ENCODE data around the gene MAPK1. TPM values are rescaled to one million over a fixed set of nuclear protein-coding genes. Genes with fewer than 3 reads are reported as not detected.
A peak's percentile ranks its signal among the peaks of the same experiment; 100 is the strongest.
"Not testable (repeated sequence)": the region's sequence is repeated elsewhere in the genome, so short reads cannot be mapped to it uniquely, and the experiment has no call there.

MAPK1 gene
- total RNA-seq, 2 experiments from 2014 or later = 96.1 to 106 TPM

DNA sequence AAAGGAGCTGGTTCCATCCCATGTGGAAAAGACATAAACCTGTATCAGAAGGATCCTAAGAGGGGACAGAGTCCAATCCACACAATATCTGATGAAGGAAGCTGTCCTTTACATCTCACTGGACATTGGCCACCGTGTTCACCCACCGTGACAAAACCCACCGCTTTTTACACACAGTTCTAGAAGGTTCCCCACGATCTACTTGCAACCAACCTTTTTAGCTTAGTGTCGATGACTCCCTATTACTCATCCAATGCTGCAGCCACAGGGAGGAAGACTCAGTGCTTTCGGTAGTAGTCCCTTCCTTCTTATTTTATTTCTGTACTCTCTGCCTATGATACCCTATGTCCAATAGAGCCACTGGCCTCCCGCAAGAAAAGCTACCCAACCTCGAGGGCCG is 65.4 kb downstream of the MAPK1 start:
- Mint-ChIP-seq H3K36me3 (peaks cover 23% of the 10 kb centered on the region), H3K27me3 (no peaks in the 10 kb centered on the region), H3K4me1 (no peaks in the 10 kb centered on the region), H3K9me3 (no peaks in the 10 kb centered on the region), H3K4me3 (no peak overlapping the region), H3K27ac (no peak overlapping the region)
- DNase-seq = no peak

- H3K27me3 Mint-ChIP-seq, H3K9me3 Mint-ChIP-seq, H3K4me3 Mint-ChIP-seq, H3K4me1 Mint-ChIP-seq, DNase-seq, H3K27ac Mint-ChIP-seq: not testable (repeated sequence)
- peaks cover 21% of the 10 kb centered on the region for H3K36me3 Mint-ChIP-seq
Measured at GRCh38 chr22:21801304-21801644, 66.2 kb downstream of the MAPK1 start.

DNA sequence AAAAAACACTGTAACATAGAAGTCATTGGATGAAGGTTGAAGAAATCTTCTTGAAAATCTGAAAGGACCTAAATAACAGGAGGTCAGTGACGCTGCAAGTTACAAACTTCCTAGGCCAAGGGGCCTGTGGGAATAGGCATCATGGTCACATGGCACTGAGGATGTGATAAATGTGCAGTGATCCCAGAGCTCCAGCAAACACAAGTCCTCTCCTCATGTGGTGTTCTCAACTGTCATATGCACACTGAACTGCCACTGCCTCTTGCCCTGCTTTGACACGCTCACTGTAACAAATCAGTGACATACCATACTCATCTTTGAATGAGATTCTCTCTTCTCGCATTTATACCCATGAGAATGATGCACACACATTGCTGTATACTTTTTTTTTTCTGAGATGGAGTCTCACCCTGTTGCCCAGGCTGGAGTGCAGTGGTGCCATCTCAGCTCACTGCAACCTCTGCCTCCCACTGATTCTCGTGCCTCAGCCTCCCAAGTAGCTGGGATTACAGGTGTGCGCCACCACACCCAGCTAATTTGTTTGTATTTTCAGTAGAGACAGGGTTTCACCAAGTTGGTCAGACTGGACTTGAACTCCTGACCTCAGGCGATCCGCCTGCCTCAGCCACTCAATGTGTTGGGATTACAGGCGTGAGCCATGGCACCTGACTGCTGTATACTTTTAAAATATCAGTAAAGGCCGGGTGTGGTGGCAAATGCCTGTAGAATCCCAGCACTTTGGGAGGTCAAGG is 66.7 kb downstream of the MAPK1 start:
- Mint-ChIP-seq H3K27ac (no peak overlapping the region), H3K4me3 (no peak overlapping the region), H3K9me3 (no peaks in the 10 kb centered on the region), H3K36me3 (peaks cover 21% of the 10 kb centered on the region), H3K4me1 (no peaks in the 10 kb centered on the region), H3K27me3 (no peaks in the 10 kb centered on the region)
- no peak for DNase-seq

GRCh38 chr22:21797444-21798221 is 69.8 kb downstream of the MAPK1 start:
- Mint-ChIP-seq H3K4me3 (no peak overlapping the region), H3K27ac (no peak overlapping the region), H3K36me3 (peaks cover 15% of the 10 kb centered on the region), H3K9me3 (no peaks in the 10 kb centered on the region), H3K4me1 (no peaks in the 10 kb centered on the region), H3K27me3 (no peaks in the 10 kb centered on the region)
- no peak for DNase-seq

DNA sequence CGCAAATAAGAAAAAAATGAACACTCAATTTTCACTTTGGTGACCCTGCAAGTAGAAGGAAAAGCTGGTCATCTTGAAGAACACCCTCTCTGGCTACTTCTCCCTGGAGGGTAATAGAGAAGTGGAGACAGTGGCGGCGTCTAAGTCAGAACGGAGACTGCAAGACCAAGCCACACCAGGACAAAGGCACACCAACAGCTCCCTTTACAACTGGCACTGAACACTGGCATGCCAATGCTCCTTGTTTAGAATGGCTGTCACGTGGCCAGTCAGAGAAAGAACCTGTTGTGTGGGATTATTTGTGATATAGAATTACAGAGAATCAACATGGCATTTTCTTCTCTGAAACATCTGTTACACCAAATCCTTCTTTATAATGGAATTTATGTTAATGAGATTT is 70.6 kb downstream of the MAPK1 start:
- peaks cover 13% of the 10 kb centered on the region for H3K36me3 Mint-ChIP-seq
- H3K4me3 Mint-ChIP-seq = no peak overlapping the region
- H3K4me1 Mint-ChIP-seq = peaks cover 5% of the 10 kb centered on the region
- no peak for DNase-seq
- no peak overlapping the region for H3K27ac Mint-ChIP-seq
- no peaks in the 10 kb centered on the region for H3K27me3 Mint-ChIP-seq
- H3K9me3 Mint-ChIP-seq = no peaks in the 10 kb centered on the region

GRCh38 chr22:21796231-21796630 is 71.2 kb downstream of the MAPK1 start:
- H3K4me1 Mint-ChIP-seq = peaks cover 11% of the 10 kb centered on the region

GRCh38 chr22:21793716-21794115 is 73.7 kb downstream of the MAPK1 start:
- H3K9me3 Mint-ChIP-seq, H3K27ac Mint-ChIP-seq, H3K4me3 Mint-ChIP-seq, H3K27me3 Mint-ChIP-seq, DNase-seq, H3K36me3 Mint-ChIP-seq: not testable (repeated sequence)
- peaks cover 15% of the 10 kb centered on the region for H3K4me1 Mint-ChIP-seq

More at GRCh38 chr22:21796231-21796630, 71.2 kb downstream of the MAPK1 start:
- no peak overlapping the region for H3K4me3 Mint-ChIP-seq
- H3K9me3 Mint-ChIP-seq = no peaks in the 10 kb centered on the region
- peaks cover 10% of the 10 kb centered on the region for H3K36me3 Mint-ChIP-seq
- H3K27me3 Mint-ChIP-seq = no peaks in the 10 kb centered on the region
- H3K27ac Mint-ChIP-seq = no peak overlapping the region
- no peak for DNase-seq

- Mint-ChIP-seq H3K27ac (peak overlapping the region; percentile 80), H3K4me1 (peaks cover 15% of the 10 kb centered on the region), H3K9me3 (no peaks in the 10 kb centered on the region), H3K27me3 (no peaks in the 10 kb centered on the region), H3K4me3 (no peak overlapping the region), H3K36me3 (peaks cover 10% of the 10 kb centered on the region)
- peak; percentile 40 for DNase-seq
Measured at GRCh38 chr22:21791635-21792625, 75.5 kb downstream of the MAPK1 start.

- H3K27ac Mint-ChIP-seq = peak overlapping the region; percentile 80
- H3K9me3 Mint-ChIP-seq, H3K4me3 Mint-ChIP-seq, H3K36me3 Mint-ChIP-seq, H3K27me3 Mint-ChIP-seq: not testable (repeated sequence)
- peaks cover 15% of the 10 kb centered on the region for H3K4me1 Mint-ChIP-seq
- peak; percentile 10 for DNase-seq
Measured at GRCh38 chr22:21790849-21791610, 76.4 kb downstream of the MAPK1 start.

GRCh38 chr22:21790359-21790758 is 77.1 kb downstream of the MAPK1 start:
- H3K27ac Mint-ChIP-seq = no peak overlapping the region
- H3K4me3 Mint-ChIP-seq = no peak overlapping the region
- H3K36me3 Mint-ChIP-seq = peaks cover 12% of the 10 kb centered on the region
- no peaks in the 10 kb centered on the region for H3K27me3 Mint-ChIP-seq
- no peaks in the 10 kb centered on the region for H3K9me3 Mint-ChIP-seq
- peaks cover 17% of the 10 kb centered on the region for H3K4me1 Mint-ChIP-seq
- no peak for DNase-seq

DNA sequence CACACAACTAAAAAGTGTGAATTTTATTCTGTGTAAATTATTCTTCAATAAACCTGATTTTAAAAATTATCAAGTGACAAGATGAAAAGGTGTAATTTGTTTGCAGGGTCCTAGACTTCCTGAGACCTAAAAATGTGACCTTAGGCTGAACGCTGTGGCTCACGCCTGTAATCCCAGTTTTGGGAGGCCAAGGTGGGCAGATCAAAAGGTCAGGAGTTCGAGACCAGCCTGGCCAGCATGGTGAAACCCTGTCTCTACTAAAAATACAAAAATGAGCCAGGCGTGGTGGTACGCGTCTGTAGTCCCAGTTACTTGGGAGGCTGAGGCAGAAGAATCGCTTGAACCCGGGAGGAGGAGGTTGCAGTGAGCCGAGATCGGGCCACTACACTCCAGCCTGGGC is 79.9 kb downstream of the MAPK1 start:
- DNase-seq, H3K27me3 Mint-ChIP-seq, H3K27ac Mint-ChIP-seq, H3K4me3 Mint-ChIP-seq, H3K9me3 Mint-ChIP-seq: not testable (repeated sequence)
- H3K36me3 Mint-ChIP-seq = peaks cover 19% of the 10 kb centered on the region
- peaks cover 17% of the 10 kb centered on the region for H3K4me1 Mint-ChIP-seq

DNA sequence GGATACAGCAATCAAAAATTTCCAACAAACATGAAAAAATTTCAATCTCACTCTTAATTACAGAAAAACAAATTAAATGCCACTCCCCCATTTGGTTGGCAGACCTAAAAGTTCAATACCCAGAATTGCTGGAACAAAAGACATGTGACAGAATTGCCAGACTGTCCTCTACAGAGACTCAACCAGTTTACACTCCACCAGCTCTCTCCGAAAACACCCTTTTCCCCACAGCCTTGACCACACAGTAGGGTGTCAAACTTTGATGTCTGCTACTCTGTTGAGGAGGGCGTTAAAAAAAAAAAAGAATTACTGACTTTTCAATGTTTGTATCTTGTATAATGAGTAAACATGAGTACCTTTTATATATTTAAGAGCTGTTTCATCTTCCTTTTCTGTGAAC is 87.2 kb downstream of the MAPK1 start:
- H3K9me3 Mint-ChIP-seq = no peaks in the 10 kb centered on the region
- no peaks in the 10 kb centered on the region for H3K4me1 Mint-ChIP-seq
- no peaks in the 10 kb centered on the region for H3K27me3 Mint-ChIP-seq
- no peak overlapping the region for H3K4me3 Mint-ChIP-seq
- peak overlapping the region; percentile 43 for H3K27ac Mint-ChIP-seq
- no peak for DNase-seq
- H3K36me3 Mint-ChIP-seq = peaks cover 15% of the 10 kb centered on the region

- Mint-ChIP-seq H3K27me3 (no peaks in the 10 kb centered on the region), H3K4me1 (no peaks in the 10 kb centered on the region), H3K9me3 (no peaks in the 10 kb centered on the region), H3K4me3 (no peak overlapping the region), H3K27ac (no peak overlapping the region), H3K36me3 (peaks cover 11% of the 10 kb centered on the region)
- DNase-seq = no peak
Measured at GRCh38 chr22:21779444-21779843, 88.0 kb downstream of the MAPK1 start.

DNA sequence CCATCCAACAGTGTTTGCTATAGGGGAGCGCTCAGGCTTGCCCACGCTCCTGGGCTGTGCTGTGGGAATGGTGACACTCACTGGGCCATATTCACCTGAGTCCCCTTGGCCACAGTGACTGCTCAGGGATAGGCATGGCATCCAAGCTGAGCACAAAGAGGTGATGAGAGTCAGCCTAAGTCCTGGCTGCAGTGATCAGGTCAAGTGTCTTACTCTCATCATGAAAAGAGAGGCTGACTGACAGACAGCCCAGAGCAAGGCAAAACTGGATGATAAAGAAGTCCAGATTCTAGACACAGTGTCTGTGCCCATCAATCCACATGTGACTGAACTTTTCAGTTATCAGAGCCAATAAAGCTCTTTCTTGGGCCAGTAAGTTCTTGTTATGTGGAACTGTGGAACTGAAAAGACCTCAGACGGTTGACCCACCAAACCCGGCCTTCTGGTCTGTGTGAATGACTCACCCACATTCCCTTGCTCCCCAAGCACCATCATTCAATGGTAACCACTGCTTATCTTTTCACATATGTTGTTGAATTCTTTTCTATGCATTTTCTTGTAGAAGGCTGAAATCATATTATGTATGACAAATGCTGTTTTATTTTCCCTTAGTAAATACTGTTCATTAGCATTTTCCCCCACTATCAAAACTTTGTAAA is 88.6 kb downstream of the MAPK1 start:
- H3K9me3 Mint-ChIP-seq = no peaks in the 10 kb centered on the region
- H3K36me3 Mint-ChIP-seq = peaks cover 8% of the 10 kb centered on the region
- DNase-seq = no peak
- H3K4me1 Mint-ChIP-seq = no peaks in the 10 kb centered on the region
- no peak overlapping the region for H3K27ac Mint-ChIP-seq
- H3K27me3 Mint-ChIP-seq = no peaks in the 10 kb centered on the region
- H3K4me3 Mint-ChIP-seq = no peak overlapping the region
